C4-2B (cell line): ENCODE measurements around the gene CFAP46.

Source experiments
- CTCF ChIP-seq: fragments of 450-650 bp; conservative IDR thresholded peaks from 2 replicates; pipeline ENCODE4 v1.5.1; 2017; ENCODE audit warnings: mild to moderate bottlenecking
- ZFX ChIP-seq: fragments of 450-650 bp; IDR thresholded peaks from 2 replicates; pipeline ENCODE4 v1.6.1; 2017

- no peak for TF ChIP-seq ZFX
- TF ChIP-seq CTCF, result no peak
Measured at GRCh38 chr10:132774902-132775863, 167.2 kb downstream of the CFAP46 start.
